GM12878 (cell line): ENCODE measurements around the gene KRT75.

Experiments used
- BCL11A ChIP-seq: IDR thresholded peaks from 2 replicates; pipeline ENCODE4 v1.6.1; 2011; ENCODE audit warnings: low read depth, low read length
- CREB1 ChIP-seq: IDR thresholded peaks from 2 replicates; pipeline ENCODE4 v1.6.1; 2012; ENCODE audit warnings: low read depth, mild to moderate bottlenecking, inconsistent platforms
- EP300 ChIP-seq, 2 experiments: fragments of 150-350 bp in 1 of 2; IDR thresholded peaks; 2 replicates each; pipeline ENCODE4 v1.6.1; 2011 to 2012; ENCODE audit warnings: low read depth in 2 of 2, low read length in 2 of 2, borderline replicate concordance in 1 of 2, improper control_type of control experiment in 1 of 2, inconsistent platforms in 1 of 2; ENCODE audit not compliant: control insufficient read depth in 1 of 2
- IKZF2 ChIP-seq, 2 experiments: fragments of 450-650 bp; IDR thresholded peaks; 2 replicates each; pipeline ENCODE4 v1.6.1; 2017; ENCODE audit warnings: mild to moderate bottlenecking in 2 of 2, moderate library complexity in 2 of 2
- POLR2A ChIP-seq: IDR thresholded peaks from 2 replicates; pipeline ENCODE4 v1.6.1; 2011; ENCODE audit warnings: low read depth, mild to moderate bottlenecking, low read length
- RFX5 ChIP-seq: IDR thresholded peaks from 2 replicates; pipeline ENCODE4 v1.6.1; 2011; ENCODE audit warnings: low read depth, low read length, improper control_type of control experiment
- SMARCA5 ChIP-seq: fragments of 450-650 bp; IDR thresholded peaks from 2 replicates; pipeline ENCODE4 v1.6.1; 2017; ENCODE audit warnings: mild to moderate bottlenecking
- USF2 ChIP-seq: IDR thresholded peaks from 2 replicates; pipeline ENCODE4 v1.6.1; 2011; ENCODE audit warnings: low read depth, low read length, improper control_type of control experiment, borderline replicate concordance
- YY1 ChIP-seq: IDR thresholded peaks from 2 replicates; pipeline ENCODE4 v1.6.1; 2011; ENCODE audit warnings: low read depth, mild to moderate bottlenecking, low read length
- ZNF24 ChIP-seq: fragments of 450-650 bp; IDR thresholded peaks from 2 replicates; pipeline ENCODE4 v1.6.1; 2017; ENCODE audit warnings: antibody characterized with exemption, mild to moderate bottlenecking

- TF ChIP-seq EP300 (IDR thresholded peaks at IDR 0.05; ENCODE audit: borderline replicate concordance in 1 of 2, control insufficient read depth in 1 of 2, low read depth in 2 of 2, low read length in 2 of 2), result no peak
- TF ChIP-seq BCL11A, result no peak
- TF ChIP-seq POLR2A, result no peak
- TF ChIP-seq USF2, result no peak
- TF ChIP-seq ZNF24, result no peak
- no peak for TF ChIP-seq RFX5
- no peak for TF ChIP-seq IKZF2 (IDR thresholded peaks at IDR 0.05)
- TF ChIP-seq CREB1, result no peak
- TF ChIP-seq YY1, result no peak
- no peak for TF ChIP-seq SMARCA5
Measured at GRCh38 chr12:52434760-52435530, 774 bp upstream of the KRT75 start.
